Midbrain (tissue), 1 donor: ENCODE results near the gene LRP4.
A peak's percentile ranks its signal among the peaks of the same experiment; 100 is the strongest.

ENCODE experiments used
- DNase-seq: peaks from one replicate; lab custom pipeline; 2025; lab: John Stamatoyannopoulos, UW

Gene LRP4

GRCh38 chr11:46846510-46846830 is 71.9 kb downstream of the LRP4 start:
- DNase-seq = no peak

- DNase-seq = peak; percentile 93
Measured at GRCh38 chr11:46845740-46846509, 72.4 kb downstream of the LRP4 start, which contains the start of gene CKAP5. Gene CKAP5, minus strand, starts transcription at chr11:46846280. Its CDS starts 25,049 bp downstream, at chr11:46821231.

GRCh38 chr11:46845440-46845739 is 73.0 kb downstream of the LRP4 start:
- no peak for DNase-seq

GRCh38 chr11:46840116-46840515 is 78.2 kb downstream of the LRP4 start:
- no peak for DNase-seq

GRCh38 chr11:46838501-46838900 is 79.8 kb downstream of the LRP4 start:
- DNase-seq = no peak

GRCh38 chr11:46837860-46838259 is 80.5 kb downstream of the LRP4 start:
- no peak for DNase-seq

- DNase-seq = no peak
Measured at GRCh38 chr11:46836870-46837269, 81.5 kb downstream of the LRP4 start.

GRCh38 chr11:46836431-46836830 is 81.9 kb downstream of the LRP4 start:
- DNase-seq = no peak

GRCh38 chr11:46835897-46836296 is 82.5 kb downstream of the LRP4 start:
- DNase-seq = no peak

- no peak for DNase-seq
Measured at GRCh38 chr11:46834821-46835220, 83.5 kb downstream of the LRP4 start.

GRCh38 chr11:46832511-46833214 is 85.7 kb downstream of the LRP4 start:
- no peak for DNase-seq

- DNase-seq = no peak
Measured at GRCh38 chr11:46827995-46828394, 90.4 kb downstream of the LRP4 start.

- DNase-seq = peak; percentile 88
Measured at GRCh38 chr11:46826310-46827044, 91.9 kb downstream of the LRP4 start.

GRCh38 chr11:46808799-46809431 is 109.4 kb downstream of the LRP4 start:
- peak; percentile 7 for DNase-seq
